NOMO-1 treated with dmso at 0.1 percent for 144 hours (cell line): ENCODE results near the gene CFAP97D1.

ENCODE experiments used
- DNase-seq: peaks from one replicate; lab custom pipeline; 2025; ENCODE audit not compliant: unreplicated experiment; lab: John Stamatoyannopoulos, UW

Gene CFAP97D1

GRCh38 chr17:43780135-43780534 lies at the start of gene CFAP97D1:
TSS of gene CFAP97D1 (plus strand) at chr17:43780435. CDS start at chr17:43780463, 28 bp downstream.
- DNase-seq, result no peak

DNA sequence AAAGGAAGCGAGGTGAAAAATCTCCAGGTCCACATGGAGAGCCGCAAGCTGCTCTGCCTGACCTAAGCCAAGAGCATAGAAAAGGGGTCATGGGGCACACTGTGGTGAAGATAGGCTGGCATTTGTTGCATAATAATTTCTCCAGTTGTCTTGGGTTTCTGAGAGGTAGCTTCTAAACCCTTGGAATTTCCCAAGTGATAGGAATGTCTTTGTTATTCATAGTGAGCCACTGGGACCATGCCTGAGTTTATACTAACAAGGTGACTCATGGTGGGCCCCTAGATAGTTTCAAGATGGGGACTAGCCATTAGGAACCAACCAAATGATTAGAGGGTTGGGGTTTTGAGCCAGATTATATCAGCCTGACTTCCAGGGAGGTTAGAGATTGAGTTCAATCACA lies 47.3 kb upstream of the CFAP97D1 start:
- DNase-seq, result no peak

GRCh38 chr17:43733956-43734355 lies 46.3 kb upstream of the CFAP97D1 start:
- DNase-seq, result no peak

- DNase-seq, result no peak
These were observed 45.9 kb upstream of the CFAP97D1 start for GRCh38 chr17:43734376-43734775.

DNA sequence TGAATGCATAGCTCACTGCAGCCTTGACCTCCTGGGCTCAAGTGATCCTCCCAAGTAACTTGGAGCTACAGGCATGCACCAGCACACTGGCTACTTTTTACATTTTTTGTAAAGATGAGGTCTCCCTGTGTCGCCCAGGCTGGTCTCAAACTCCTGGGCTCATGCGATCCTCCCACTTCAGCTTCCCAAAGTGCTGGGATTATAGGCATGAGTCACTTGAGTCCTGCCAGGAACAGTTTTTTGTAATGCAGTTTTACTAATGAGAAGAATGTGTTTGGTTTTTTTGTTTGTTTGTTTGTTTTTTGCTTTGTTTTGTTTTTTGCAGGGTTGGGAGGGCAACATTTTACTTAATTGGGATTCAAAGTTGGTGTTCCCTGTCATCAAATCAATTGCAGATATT lies 43.8 kb upstream of the CFAP97D1 start:
- DNase-seq, result no peak

DNA sequence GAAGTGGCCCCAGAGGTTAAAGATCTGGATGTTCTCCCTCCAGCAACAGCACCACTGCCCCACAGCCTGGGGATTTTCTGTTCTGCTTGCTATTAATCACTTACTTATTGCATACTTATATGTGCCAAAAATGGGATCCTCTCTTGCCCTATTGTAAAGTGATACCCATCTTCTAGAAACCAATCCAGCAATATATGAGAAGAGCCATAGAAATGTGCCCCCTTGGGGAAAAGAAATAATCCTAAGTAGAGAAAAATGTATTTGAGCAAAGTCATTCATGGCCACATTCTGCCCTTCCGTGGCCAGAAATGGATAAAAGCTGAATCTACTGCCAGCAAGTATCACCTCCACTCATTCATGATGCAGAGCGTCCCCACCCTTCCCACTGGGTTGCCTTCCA lies 42.5 kb upstream of the CFAP97D1 start:
- no peak for DNase-seq

DNA sequence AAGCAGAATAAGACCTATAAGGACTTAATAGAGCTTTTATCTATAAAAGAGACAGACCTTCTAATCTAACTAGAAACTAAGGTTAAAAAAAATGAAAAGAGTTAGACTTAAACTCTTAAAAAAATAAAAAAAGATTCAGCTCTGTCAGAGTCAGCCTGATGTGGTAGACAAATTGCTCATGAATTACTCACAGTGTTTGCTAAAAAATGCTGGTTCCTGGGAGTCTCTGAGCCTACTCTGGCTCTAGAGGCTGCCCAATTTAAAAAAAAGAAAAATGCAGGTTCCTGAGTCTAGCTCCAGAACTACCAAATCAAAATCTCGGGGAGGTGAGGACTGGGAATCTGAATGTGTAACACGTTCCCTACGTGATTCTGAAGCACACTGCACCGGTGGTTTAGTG lies 39.7 kb upstream of the CFAP97D1 start:
- no peak for DNase-seq

DNA sequence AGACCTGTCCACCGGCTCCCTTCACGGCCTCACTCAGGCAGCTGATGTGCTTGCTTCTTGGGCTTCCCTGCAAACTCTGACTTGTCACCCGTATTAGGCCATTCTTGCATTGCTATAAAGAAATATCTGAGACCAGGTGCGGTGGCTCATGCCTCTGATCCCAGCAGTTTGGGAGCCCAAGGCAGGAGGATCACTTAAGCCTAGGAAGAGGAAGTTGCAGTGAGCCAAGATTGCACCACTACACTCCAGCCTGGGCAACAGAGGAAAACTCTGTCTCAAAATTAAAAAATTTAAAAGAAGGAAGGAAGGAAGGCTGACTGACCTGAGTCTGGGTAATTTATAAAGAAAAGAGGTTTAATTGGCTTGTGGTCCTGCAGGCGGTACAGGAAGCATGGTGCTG lies 38.6 kb upstream of the CFAP97D1 start:
- no peak for DNase-seq

GRCh38 chr17:43745541-43745940 lies 34.7 kb upstream of the CFAP97D1 start:
- DNase-seq, result no peak

DNA sequence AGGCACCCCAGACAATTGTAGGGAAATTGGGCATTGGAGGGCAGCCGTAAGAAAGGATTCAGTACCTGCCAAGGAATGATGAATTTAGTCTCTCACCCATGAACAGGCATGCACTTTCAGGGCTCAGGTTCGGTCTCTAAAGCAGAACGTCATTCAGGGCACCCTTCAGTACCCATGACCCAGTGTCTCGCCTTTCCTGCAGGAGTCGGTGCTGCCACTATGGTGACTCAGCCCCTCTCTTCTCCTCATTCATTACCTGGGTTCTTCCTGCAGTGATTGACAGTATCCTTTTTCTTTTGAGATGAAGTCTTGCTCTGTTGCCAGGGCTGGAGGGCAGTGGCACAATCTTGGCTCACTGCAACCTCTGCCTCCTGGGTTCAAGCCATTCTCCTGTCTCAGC lies 30.1 kb upstream of the CFAP97D1 start:
- no peak for DNase-seq

- peak; percentile 8 for DNase-seq
These were observed 26.6 kb upstream of the CFAP97D1 start for GRCh38 chr17:43753493-43754129.

DNA sequence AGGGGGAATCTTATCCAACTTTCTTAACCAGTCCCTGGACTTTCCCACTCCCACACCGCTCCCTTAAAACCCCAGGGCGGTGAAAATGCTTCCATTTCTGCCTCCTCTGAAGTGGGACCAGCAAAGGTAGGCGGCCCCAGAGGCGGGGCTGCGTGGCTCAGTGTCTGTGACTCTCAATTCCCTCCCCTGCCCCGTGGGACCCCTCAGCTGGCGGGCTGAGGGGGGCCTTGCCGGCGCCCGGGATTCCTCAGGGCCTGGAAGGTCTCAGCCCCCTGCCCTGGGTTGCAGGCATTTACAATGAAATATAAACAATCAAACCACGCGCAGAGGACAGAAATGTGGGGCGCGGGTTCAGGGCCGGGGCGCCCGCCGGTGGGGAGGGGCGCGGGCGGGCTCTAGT lies 25.3 kb upstream of the CFAP97D1 start:
- no peak for DNase-seq

DNA sequence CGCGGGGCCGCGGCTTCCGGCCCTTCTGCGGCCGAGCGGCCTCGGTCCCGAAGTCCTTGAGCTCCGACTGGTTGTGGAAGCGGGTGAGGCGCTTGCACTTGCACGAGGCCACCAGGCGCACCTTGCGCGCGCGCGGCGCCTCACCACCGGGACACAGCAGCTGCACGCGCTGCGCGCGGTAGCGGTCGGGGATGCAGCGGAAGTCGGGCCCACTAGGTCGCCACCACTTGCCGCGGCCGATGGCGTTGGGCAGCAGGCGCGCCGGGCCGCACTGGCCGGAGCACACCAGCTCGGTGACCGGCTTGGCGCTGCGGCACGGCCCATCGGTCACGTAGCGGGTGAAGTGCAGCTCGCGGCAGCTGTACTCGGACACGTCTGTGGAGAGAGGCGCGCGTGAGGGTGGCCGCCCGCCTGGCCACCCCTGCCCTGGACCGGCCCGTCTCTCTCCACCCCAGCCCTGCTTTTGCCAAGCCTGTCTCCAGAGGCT lies 24.8 kb upstream of the CFAP97D1 start:
- DNase-seq, result no peak

GRCh38 chr17:43756201-43756600 lies 24.0 kb upstream of the CFAP97D1 start:
- no peak for DNase-seq

GRCh38 chr17:43757171-43757660 lies 23.0 kb upstream of the CFAP97D1 start:
- DNase-seq, result no peak

- no peak for DNase-seq
These were observed 22.1 kb upstream of the CFAP97D1 start for GRCh38 chr17:43758086-43758485.

GRCh38 chr17:43758497-43759174 lies 21.6 kb upstream of the CFAP97D1 start, which contains the start of gene SOST:
TSS of gene SOST (minus strand) at chr17:43758791. CDS start at chr17:43758741, 50 bp downstream.
- no peak for DNase-seq

- DNase-seq, result no peak
These were observed 20.4 kb upstream of the CFAP97D1 start for GRCh38 chr17:43759836-43760235.

DNA sequence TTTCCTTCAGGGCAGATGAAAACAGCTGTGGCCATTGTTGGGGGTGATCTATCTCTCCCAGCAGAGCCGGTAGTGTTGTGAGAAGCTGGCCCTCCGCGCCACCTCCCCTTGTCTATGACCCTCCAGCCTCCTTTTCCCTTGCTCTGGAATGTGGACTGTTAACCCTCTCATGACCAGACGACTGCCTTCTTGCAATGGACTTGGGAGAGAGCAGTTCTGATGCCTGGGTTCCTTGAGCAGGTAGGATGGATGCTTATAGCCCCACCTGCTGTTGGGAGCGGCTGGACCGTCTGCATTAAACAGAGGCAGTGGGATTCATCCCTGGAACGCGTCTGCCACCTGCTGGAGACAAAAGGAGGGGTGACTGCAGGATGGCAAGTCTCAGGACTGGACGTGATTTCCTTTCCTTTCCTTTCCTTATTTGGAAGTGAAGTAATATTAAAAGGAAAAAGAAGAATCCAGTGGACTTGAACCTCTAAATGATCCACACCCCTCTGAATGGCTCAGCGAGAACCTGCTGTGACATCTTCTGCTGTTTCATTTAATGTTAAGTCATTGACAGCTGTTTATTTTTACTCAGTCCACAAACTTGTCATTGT lies 19.9 kb upstream of the CFAP97D1 start:
- peak; percentile 65 for DNase-seq

- no peak for DNase-seq
These were observed 13.7 kb upstream of the CFAP97D1 start for GRCh38 chr17:43766413-43767052.

GRCh38 chr17:43767053-43767712 lies 13.1 kb upstream of the CFAP97D1 start:
- no peak for DNase-seq
